Spleen (tissue), 7 donors: ENCODE measurements around the gene NKD1.

Source experiments
- CTCF ChIP-seq, 11 experiments: fragments of 200-600 bp in 7 of 11; fragments of 450-650 bp in 4 of 11; sonication (generic) in 4 of 11; IDR thresholded peaks in 8 of 11; conservative IDR thresholded peaks in 3 of 11; 1 replicate in 7 of 11; 2 replicates in 4 of 11; pipeline versions ENCODE4 v1.4.0 to v1.8.0; 2016 to 2021; ENCODE audit warnings: antibody characterized with exemption in 11 of 11, inconsistent platforms in 4 of 11, mild to moderate bottlenecking in 1 of 11
- POLR2A ChIP-seq, 3 donors: fragments of 450-650 bp; IDR thresholded peaks; one replicate each; pipeline ENCODE4 v1.5.1; 2017; ENCODE audit warnings: antibody characterized with exemption in 3 of 3, mild to moderate bottlenecking in 1 of 3
- POLR2AphosphoS5 ChIP-seq, 3 donors: sonication (generic); formaldehyde crosslinking; IDR thresholded peaks; one replicate each; pipeline ENCODE4 v1.5.1; 2017; ENCODE audit warnings: antibody characterized with exemption in 3 of 3
- donor health status: DM: no; HTN: no; CAD: no; lungs with moderate emphysema.
- donor health status: DM: no; HTN: no; CAD: no.
- donor health status: DM: no; HTN: no; CAD: no.

GRCh38 chr16:50549561-50549915 is 1.3 kb downstream of the NKD1 start:
- TF ChIP-seq CTCF (IDR thresholded peaks at IDR 0.05 in 8 of 11, conservative IDR thresholded peaks at IDR 0.05 in 3 of 11), result no peak
- no peak for TF ChIP-seq POLR2A (IDR thresholded peaks at IDR 0.05)
- no peak for TF ChIP-seq POLR2AphosphoS5 (IDR thresholded peaks at IDR 0.05)
